ENCODE results near the gene CCDC69.
"Not testable (repeated sequence)": the region's sequence is repeated elsewhere in the genome, so short reads cannot be mapped to it uniquely, and the experiment has no call there.

The CCDC69 gene, protein sequence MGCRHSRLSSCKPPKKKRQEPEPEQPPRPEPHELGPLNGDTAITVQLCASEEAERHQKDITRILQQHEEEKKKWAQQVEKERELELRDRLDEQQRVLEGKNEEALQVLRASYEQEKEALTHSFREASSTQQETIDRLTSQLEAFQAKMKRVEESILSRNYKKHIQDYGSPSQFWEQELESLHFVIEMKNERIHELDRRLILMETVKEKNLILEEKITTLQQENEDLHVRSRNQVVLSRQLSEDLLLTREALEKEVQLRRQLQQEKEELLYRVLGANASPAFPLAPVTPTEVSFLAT

DNA sequence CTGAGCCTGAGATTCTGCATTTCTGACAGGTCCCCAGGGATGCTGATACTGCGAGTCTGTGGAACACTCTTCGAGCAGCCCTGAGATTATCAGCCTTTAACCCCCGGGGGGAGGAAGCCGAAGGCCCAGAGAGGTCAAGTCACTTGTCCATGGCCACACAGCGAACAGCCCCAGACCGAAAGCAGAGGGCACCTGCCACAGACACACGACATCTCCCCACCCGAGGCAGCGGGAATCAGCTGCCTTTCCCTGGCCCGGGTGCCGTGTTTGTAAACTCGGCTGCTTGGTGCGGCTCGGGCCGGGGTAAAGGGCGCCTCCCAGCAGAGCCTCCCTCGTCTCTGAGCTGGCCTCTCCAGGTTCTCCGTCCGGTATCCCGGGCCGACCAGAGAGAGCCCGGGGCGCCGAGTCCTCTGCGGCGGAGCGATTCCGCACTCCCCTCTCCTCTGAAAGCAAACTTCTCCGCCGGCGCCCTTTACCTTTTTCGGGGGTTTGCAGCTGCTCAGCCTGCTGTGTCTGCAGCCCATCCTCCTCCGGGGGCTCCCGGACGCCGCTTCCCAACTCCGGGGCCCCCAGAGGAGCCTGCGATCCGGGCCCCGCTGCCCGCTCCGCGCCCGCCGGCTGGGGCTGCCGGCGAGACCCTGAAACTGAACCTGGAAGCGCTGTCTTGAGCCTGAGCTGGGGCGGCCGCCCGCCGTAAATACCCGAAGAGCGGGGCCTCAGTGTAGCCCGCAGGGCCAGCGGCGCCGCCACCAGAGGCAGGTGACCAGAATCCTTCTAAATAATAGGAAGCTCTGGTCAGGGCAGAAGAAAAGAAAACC, at the start of gene CCDC69:
Gene CCDC69, minus strand, starts transcription at position 646 of the 818 bp plus-strand sequence. Its CDS starts 122 bp downstream, at position 524.
- DNase-seq, result no peak

DNA sequence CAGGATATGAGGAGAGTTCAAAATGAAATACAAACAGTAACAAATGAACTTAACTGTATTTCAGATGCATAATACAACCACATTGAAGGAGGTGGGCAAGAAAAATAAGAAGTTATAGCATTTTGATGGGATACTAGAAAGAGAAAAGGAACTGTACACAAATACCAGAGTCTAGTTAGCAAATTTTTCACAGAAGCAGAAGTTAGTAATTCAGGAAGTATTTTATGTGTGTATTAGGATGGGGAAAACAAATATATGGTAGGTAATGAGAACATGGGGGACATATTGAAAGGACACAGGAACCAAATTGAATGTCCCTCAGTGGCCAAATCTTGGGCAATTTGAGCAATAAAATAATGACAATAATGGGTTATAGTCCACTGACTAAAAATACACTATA, 47.4 kb upstream of the CCDC69 start:
- DNase-seq, result no peak

DNA sequence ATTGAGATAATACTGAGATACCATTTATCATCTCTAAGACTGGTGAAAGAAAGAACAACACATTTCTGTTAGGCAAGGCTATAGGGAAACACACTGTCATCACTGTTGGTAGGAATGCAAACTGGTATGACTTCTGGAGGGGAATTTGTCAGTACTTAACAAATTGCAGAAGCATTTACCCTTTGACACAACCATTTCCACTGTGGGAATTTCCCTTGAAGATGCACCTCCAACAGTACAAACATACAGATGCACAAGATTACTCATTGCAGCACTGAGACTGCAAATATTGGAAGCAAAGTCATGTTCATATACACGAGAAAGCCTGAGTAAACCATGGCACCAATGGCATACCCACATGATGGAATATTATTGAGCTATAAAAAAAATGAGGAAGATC, 46.7 kb upstream of the CCDC69 start:
- DNase-seq, result no peak

- DNase-seq, result no peak
These were observed 43.8 kb upstream of the CCDC69 start for GRCh38 chr5:151267491-151268260.

DNA sequence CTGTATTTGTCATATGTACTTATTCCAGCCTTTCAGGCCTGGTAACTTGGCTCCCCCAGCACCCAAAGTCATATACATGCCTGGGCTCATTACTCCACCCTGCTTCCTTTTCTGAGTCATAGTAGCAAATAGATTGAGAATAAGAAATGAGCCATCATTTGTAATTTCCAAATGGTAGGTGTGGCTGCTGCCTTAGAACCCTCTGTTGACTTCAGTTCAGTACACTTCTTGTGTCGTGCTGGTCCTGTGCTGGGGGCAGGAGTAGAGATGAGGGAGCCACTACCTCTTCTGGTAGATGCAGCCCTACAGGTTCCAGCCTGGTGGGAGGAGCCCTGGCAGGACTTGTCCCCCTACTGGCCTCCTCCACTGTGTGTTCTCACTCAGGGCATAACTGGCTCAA, 40.2 kb upstream of the CCDC69 start:
- DNase-seq, result no peak

- DNase-seq, result no peak
These were observed 38.6 kb upstream of the CCDC69 start for GRCh38 chr5:151262532-151262931.

DNA sequence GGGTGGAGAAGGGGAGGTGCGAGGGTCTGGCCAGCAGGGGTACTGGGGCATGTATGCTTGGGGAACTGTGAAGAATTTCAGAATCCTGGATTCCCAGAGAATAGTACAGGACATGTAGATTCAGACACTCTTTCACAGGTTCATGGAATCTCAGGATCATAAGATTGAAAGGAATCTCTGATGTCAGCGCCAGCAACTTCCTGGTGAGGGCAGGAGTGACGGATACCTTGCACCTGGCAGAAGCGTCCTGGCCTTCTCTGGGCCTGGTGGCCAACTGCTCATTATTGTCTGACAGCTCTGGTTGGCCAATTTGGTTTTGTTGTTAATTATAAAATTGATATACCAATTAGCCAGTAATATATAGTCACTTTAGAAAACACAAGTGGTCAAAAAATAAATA, 36.0 kb upstream of the CCDC69 start:
- no peak for DNase-seq

GRCh38 chr5:151258816-151259215, 34.9 kb upstream of the CCDC69 start:
- DNase-seq, result no peak

DNA sequence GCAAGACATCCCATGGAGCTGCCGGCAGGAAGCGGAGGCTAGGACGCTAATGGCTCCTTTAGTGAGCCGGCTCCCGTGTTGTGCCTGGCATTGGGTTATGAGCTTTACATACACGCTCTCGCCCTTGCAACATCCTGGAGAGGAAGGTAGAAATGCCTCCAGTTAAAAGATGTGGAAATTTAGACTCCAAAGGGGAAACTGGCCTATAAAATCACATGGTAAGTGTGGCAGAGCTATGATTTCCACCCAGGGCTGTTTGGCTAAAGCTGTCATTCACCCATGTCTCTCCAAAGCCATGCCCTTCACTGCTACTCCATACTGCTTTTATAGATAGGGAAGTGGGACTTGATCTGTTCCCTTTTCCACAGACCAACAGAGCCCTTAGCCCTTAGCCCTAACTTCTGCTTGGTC, 34.3 kb upstream of the CCDC69 start:
- no peak for DNase-seq

DNA sequence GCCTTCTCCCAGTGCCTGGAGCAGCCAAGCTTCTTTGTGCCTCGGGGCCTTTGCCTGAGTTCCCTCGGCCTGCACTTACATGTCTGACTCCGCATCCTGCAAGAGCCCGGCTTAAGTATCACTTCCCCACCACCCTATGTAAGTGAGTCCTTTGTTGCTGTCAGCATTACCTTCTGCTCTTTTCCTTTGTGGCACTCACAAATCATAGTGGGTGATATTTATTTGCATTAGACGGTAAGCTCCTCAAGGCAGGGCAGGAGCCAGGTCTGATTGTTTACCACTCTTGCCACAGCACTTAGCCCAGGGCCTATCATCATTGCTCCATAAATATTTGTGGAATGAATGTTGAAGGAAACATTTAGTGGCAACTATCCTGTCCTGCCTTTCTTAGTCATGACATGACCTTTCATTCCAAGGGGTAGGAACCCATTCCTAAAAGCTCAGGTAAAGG, 33.9 kb upstream of the CCDC69 start:
- no peak for DNase-seq

GRCh38 chr5:151255621-151256286, 31.9 kb upstream of the CCDC69 start:
- DNase-seq, result no peak

- not testable (repeated sequence) for DNase-seq
These were observed 31.1 kb upstream of the CCDC69 start for GRCh38 chr5:151254990-151255389.

- DNase-seq, result no peak
These were observed 30.7 kb upstream of the CCDC69 start for GRCh38 chr5:151254556-151254955.

DNA sequence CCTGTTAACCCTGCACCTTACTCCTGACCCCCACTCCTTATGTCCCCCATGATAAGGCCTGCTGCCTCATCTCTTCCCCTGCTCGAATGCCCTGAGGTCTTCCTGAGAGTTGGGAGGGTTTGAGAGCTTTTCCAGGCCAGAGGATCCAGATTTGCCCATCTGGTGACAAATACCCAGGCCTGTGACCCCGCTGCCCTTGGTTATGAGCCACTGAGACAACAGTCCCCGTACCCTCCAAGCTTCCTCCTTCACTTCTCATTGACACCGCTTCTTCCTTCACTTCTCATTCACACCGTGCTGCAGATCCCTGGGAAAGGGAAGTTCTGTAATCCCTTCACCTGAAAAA, 29.7 kb upstream of the CCDC69 start:
- no peak for DNase-seq

GRCh38 chr5:151252762-151253604, 29.1 kb upstream of the CCDC69 start, which contains the start of gene GM2A:
TSS of gene GM2A (plus strand) at chr5:151253185. CDS start at chr5:151253217, 32 bp downstream.
- DNase-seq, result peak; percentile 92

DNA sequence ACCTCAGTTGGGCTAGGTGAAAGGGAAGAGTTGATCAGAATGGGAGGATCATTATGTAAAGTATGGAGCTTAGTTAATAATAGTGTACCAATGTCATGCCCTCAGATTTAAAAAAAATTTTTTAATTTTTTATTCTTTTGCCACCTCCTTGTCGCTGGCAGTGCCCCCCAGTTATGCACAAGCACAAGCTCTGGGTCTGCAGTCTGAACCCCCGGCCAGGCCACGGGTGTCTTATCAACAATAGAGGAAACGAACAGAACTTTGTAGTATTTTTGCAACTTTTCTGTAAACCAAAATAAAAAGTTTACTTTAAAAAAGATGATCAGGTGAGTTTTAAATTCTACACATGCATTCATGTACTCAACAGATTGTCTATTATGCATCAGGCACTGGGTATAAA, 27.7 kb upstream of the CCDC69 start:
- DNase-seq, result no peak

DNA sequence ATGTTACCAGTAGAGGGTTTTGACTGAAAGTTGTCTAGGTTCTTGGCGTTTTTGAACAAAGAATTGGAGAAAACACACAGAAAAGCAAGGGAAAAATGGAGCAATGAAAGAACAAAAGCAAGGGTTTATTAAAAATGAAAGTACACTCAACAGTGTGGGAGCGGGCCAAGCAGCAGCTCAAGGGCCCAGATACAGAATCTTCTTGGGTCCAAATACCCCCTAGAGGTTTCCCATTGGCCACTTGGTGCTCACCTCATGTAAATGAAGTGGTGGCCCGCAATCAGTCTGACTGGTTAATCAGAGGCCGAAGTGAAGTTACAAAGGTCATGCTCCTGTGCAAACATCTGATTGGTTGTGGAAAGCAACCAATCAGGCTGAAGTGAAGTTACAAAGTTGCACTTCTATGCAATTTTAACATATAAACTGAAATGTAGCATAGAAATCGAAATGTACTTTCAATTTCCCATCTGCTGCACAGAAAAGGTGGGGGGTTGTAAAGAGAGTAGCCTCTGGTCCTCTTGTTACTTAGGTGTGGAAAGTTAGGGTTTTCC, 27.2 kb upstream of the CCDC69 start:
- no peak for DNase-seq

DNA sequence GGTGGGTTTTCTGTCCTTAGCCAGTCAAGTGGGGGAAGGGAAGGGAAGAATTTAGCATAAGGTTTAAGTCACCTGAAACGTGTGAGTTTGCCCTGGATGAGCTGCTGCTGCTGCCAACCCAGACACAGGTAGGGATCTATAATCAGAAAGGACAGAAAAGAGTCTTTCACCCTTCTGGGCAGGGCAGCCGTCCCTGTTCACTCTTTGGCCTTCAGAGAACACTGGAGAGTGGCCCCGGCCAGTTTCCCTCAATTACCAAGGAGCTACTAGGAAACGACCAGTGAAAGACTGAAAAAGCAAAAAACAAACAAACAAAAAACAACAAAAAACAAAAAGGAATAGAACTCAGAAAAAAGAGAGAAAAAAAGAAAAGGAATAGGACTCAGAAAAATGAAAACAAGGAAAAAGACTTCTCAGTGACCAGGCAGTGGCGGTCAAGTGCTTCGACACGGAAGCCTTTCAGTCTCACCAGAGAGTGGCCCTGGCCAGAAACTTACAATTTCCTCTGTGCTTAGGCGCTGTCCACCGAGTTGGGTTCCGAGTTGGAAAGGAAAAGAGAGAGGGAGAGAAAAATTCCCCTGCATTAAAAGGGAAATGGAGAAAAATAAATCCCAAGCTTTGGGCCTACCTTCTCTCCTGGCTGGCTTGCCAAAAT, 26.6 kb upstream of the CCDC69 start:
- DNase-seq, result no peak

DNA sequence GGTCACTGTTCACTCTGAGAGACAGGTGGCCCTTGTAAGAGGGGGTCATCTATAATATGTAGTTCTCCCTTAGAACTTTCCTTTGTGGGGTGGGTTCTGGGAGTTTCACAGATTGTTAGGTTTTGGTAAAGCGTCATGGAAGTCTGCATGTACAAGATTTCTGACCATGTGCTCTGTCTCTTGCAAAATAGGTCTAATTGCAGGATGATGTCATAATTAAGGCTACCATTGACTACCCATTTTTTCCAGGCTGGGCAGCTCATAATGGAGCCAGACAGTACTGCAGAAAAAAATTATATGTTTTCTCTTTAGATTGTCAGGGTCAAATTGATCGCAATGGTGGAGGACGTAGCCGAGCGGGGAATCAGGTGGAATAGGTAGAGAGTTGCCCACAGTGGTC, 25.4 kb upstream of the CCDC69 start:
- no peak for DNase-seq

DNA sequence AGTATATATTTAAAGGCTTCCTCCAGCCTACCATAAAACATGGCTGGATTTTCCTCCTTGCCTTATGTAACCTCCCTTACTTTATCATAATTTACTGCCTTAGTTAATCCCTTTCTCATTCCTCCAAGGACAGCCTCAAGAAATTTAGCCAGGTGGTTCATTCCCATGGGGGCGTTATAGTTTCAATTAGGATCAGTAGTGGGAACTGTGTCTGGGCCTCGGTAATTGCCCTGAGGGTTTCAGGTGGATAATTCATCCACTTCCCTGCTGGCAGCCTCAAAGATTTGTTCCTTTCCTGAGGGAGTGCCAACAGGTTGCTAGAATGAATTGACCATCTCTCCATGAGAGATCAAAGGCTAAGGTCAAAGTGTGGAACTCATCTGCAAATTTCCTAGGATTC, 24.8 kb upstream of the CCDC69 start:
- DNase-seq, result no peak

GRCh38 chr5:151245680-151246219, 21.9 kb upstream of the CCDC69 start:
- DNase-seq, result no peak
